Glutamatergic neuron (in vitro differentiated cells): Measurements from ENCODE around the gene OR4E1. TPM values are rescaled to one million over a fixed set of nuclear protein-coding genes. Genes with fewer than 3 reads are reported as not detected.

Experiments
- DNase-seq: peaks from one replicate; pipeline ENCODE4 v3.0.0; 2022
- H3K27ac Mint-ChIP-seq: one replicate; pipeline ENCODE4 v1.8.0; 2020; ENCODE audit warnings: mild to moderate bottlenecking, mixed read lengths, inconsistent platforms; ENCODE audit not compliant: unreplicated experiment
- H3K27me3 Mint-ChIP-seq: one replicate; pipeline ENCODE4 v1.8.0; 2020; ENCODE audit warnings: mild to moderate bottlenecking, moderate library complexity, mixed read lengths, inconsistent platforms; ENCODE audit not compliant: unreplicated experiment
- H3K36me3 Mint-ChIP-seq: one replicate; pipeline ENCODE4 v1.8.0; 2020; ENCODE audit warnings: mild to moderate bottlenecking, mixed read lengths, inconsistent platforms; ENCODE audit not compliant: unreplicated experiment
- H3K4me1 Mint-ChIP-seq: one replicate; pipeline ENCODE4 v1.8.0; 2020; ENCODE audit warnings: mild to moderate bottlenecking, low read depth, mixed read lengths, inconsistent platforms; ENCODE audit not compliant: unreplicated experiment
- H3K4me3 Mint-ChIP-seq: one replicate; pipeline ENCODE4 v1.8.0; 2020; ENCODE audit warnings: mild to moderate bottlenecking, mixed read lengths, inconsistent platforms; ENCODE audit not compliant: unreplicated experiment
- H3K9me3 Mint-ChIP-seq: one replicate; pipeline ENCODE4 v1.8.0; 2020; ENCODE audit warnings: mild to moderate bottlenecking, moderate library complexity, mixed read lengths, inconsistent platforms; ENCODE audit not compliant: unreplicated experiment
- total RNA-seq: library from RNA; stranded (reverse); fragmentation: NEBNext Ultra II Directional; extraction: Animal tissue kit (Norgen Biotek cat#: 25700); gene quantifications from one replicate; pipeline ENCODE4 v1.2.1, GENCODE V29; 2021; ENCODE audit not compliant: unreplicated experiment
- TF ChIP-seq, protein P1 (sequence below): fragments of 200-600 bp; sonication (generic); IDR thresholded peaks from one replicate; pipeline ENCODE4 v1.5.0; 2021; ENCODE audit not compliant: partially characterized antibody, unreplicated experiment

OR4E1 gene
- total RNA-seq, 1 donor from 2014 or later, result not detected

DNA sequence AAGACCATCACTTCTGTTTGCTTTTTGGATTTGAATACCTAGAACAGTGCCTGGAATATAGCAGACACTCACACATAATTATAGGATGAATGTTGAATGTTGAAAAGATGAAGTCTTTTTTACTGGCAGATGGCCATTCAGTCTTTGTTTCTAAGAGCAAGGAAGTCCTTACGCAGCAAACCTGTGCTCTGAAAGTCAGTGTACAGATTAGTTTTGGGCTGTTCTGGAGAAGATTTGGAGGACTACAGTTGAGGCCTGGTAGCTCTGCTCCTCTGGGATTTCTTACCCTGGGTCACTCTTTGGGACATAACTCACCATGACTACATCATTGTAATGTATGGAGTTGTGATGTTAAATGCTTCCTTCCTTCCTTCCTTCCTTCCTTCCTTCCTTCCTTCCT, 16.6 kb downstream of the OR4E1 start:
- TF ChIP-seq, protein P1, sequence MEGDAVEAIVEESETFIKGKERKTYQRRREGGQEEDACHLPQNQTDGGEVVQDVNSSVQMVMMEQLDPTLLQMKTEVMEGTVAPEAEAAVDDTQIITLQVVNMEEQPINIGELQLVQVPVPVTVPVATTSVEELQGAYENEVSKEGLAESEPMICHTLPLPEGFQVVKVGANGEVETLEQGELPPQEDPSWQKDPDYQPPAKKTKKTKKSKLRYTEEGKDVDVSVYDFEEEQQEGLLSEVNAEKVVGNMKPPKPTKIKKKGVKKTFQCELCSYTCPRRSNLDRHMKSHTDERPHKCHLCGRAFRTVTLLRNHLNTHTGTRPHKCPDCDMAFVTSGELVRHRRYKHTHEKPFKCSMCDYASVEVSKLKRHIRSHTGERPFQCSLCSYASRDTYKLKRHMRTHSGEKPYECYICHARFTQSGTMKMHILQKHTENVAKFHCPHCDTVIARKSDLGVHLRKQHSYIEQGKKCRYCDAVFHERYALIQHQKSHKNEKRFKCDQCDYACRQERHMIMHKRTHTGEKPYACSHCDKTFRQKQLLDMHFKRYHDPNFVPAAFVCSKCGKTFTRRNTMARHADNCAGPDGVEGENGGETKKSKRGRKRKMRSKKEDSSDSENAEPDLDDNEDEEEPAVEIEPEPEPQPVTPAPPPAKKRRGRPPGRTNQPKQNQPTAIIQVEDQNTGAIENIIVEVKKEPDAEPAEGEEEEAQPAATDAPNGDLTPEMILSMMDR, result no peak
- no peak overlapping the region for H3K27ac Mint-ChIP-seq
- no peaks in the 10 kb centered on the region for H3K27me3 Mint-ChIP-seq
- no peak for DNase-seq
- H3K9me3 Mint-ChIP-seq, result no peaks in the 10 kb centered on the region
- H3K4me3 Mint-ChIP-seq, result no peak overlapping the region
- no peaks in the 10 kb centered on the region for H3K4me1 Mint-ChIP-seq
- no peaks in the 10 kb centered on the region for H3K36me3 Mint-ChIP-seq

DNA sequence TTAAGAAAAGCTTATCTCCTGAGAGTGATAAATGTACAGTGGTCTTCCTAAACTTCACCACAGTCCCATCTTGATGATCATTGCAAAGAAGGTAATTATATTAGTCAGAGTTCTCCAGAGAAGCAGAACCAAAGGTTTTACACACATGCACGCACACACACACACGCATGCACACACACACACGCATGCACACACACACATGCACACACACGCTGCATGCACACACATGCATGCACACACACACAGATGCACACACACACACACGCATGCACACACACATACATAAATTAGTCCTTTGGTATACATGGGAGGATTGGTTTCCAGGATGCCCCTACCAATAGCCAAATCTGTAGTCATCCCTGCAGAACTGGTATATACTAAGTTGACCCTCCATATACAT, 19.4 kb downstream of the OR4E1 start:
- Mint-ChIP-seq H3K27me3 (no peaks in the 10 kb centered on the region), H3K27ac (no peak overlapping the region), H3K4me1 (no peaks in the 10 kb centered on the region), H3K4me3 (no peak overlapping the region), H3K9me3 (peaks cover 3% of the 10 kb centered on the region), H3K36me3 (no peaks in the 10 kb centered on the region)
- TF ChIP-seq, protein P1, result no peak
- no peak for DNase-seq

DNA sequence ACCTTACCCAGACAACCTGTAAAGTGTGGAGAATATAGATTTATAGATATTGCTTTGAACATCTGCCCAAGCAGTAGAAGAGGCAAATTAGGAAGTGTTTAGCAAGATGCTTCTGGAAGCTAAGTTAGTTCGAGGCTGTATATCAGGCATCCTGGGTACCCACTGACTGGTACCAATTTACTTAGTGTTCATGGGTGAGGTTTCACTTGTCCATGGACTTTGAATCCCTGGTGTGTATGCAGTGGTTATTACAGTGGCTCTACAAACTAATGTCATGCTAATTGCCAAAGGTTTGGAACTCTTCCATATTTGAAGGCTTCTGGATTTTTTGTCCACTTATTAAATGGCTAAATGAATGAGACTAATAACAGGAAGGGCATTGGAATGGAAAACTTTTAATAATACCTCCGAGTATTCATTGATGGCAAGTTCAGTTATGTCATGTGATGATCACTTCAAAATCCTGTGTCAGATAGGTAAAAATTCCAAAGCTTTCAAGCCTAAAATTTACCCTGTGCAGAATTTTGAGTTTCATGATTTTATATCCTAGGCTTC, 20.2 kb downstream of the OR4E1 start, which contains the start of gene OR4E2:
Gene OR4E2 (plus strand): TSS at position 505 of the 555 bp plus-strand sequence. CDS start 11,248 bp downstream, outside the sequence.
- Mint-ChIP-seq H3K27me3 (no peaks in the 10 kb centered on the region), H3K4me1 (no peaks in the 10 kb centered on the region), H3K36me3 (no peaks in the 10 kb centered on the region), H3K9me3 (peaks cover 3% of the 10 kb centered on the region), H3K4me3 (no peak within 1 kb of the TSS), H3K27ac (no peak within 1 kb of the TSS)
- TF ChIP-seq, protein P1, result no peak
- no peak for DNase-seq

DNA sequence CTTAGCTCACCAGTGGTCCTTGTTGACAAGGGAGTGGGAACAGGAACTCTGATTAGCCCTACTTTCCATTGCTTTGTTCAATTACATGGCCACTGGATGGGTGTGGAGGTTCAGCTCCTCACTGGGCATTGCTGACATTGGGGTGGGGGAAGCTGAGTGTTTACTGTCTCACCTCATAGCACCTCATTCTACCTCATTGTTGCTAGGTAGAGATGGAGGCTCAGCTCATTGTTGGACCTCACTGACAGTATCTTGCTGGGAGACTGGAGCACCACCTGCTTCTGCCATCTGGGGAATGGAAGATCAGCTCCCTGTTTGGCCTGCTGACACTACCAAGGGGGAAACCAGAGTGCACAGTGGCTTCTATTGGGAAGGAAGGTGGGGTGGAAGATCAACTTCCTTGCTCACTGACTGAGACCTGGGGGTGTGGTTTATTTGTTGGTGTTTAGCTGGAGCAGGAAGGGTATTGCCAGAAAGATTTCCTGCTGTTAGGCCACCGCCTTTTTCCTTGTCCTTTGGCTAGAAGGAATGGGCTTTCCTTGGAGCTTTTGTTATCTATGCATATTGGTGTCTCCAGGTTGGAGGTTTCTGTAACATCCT, 21.3 kb downstream of the OR4E1 start:
- Mint-ChIP-seq H3K27me3 (no peaks in the 10 kb centered on the region), H3K36me3 (no peaks in the 10 kb centered on the region), H3K4me3 (no peak overlapping the region), H3K27ac (no peak overlapping the region), H3K4me1 (no peaks in the 10 kb centered on the region), H3K9me3 (peaks cover 3% of the 10 kb centered on the region)
- DNase-seq, result no peak
- TF ChIP-seq, protein P1, result no peak

DNA sequence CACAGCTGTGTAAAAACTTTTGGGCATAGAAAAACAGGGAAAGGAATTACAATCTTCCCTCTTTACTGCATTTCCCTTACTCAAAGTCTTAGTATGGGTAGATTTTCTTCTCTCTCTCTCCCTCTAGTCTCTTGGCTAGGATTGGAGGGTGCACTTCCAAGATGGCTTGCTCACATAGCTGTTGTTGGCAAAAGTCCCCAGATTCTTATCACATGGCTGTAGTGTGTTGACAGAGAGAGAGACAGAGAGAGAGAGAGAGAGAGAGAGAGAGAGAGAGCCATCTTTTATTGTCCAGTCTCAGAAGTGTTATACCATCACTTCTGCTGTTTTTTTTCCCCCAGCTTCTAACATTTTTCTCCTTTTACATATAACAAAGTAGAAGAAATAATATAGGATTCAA, 26.2 kb downstream of the OR4E1 start:
- Mint-ChIP-seq H3K36me3 (no peaks in the 10 kb centered on the region), H3K4me3 (no peak overlapping the region), H3K4me1 (no peaks in the 10 kb centered on the region), H3K9me3 (peaks cover 3% of the 10 kb centered on the region), H3K27me3 (no peaks in the 10 kb centered on the region), H3K27ac (no peak overlapping the region)
- TF ChIP-seq, protein P1, result no peak
- no peak for DNase-seq
